22Rv1 (cell line): ENCODE measurements around the gene ZCCHC12.
"Not testable (repeated sequence)": the region's sequence is repeated elsewhere in the genome, so short reads cannot be mapped to it uniquely, and the experiment has no call there.

ENCODE experiments used
- H3K27ac ChIP-seq: fragments of 450-650 bp; 2 replicates; pipeline ENCODE4 v1.5.1; 2017
- CTCF ChIP-seq: fragments of 450-650 bp; IDR thresholded peaks from 2 replicates; pipeline ENCODE4 v1.5.1; 2017; ENCODE audit warnings: mild to moderate bottlenecking
- ZFX ChIP-seq: fragments of 450-650 bp; IDR thresholded peaks from 2 replicates; pipeline ENCODE4 v1.6.1; 2017; ENCODE audit warnings: antibody characterized with exemption, borderline replicate concordance

Gene ZCCHC12

DNA sequence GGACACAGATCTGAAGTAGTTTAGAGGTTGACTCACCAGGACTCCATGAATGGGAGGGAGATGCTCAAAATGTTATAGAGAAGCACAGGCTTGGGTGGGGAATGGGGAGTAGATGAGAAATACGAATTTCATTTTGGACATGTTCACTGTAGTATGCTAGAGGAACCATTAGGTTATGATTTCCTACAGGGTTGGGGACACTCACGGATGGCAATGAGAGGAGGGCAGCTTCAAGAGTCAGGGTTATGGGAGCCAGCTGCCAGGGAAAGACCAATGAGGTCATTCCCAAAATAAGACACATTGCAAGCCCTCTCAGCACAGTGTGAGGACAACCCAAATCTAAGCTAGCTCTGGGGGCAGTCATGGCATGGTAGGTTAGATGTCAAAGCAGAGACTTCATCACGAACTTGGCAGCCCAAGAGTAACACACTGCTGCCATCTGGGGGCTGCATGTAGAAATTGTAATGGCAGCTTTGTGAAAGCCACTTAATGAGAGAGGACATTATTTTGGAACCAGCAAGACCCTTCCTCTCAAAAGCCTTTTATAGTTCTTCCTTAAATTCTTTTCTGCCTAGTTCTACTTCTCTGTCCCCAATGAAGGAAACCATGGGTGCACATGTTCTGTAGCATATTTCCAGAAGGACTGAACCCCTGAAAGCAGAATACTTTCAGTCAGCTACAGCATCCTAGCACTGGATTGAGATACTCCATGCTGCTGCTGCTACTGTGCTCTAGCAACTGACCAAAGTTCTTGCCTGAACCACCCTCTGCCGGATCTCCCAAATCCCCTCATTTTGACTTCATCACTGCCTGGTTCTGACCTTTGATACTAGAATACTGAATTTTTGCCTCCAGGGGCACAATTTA is 16.2 kb upstream of the ZCCHC12 start:
- no peak overlapping the region for H3K27ac ChIP-seq
- TF ChIP-seq ZFX (no peak), CTCF (peak; percentile 58)

DNA sequence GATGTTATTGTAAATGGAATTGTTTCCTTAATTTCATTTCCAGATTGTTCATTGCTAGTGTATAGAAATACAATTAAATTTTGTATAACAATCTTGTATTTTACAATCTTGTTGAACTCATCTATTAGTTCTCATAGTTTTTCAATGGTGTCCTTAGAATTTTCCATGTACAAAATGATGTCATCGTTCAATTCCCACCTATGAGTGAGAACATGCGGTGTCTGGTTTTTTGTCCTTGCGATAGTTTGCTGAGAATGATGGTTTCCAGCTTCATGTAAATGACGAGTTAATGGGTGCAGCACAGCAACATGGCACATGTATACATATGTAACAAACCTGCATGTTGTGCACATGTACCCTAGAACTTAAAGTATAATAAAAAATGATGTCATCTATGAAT is 6.4 kb upstream of the ZCCHC12 start:
- H3K27ac ChIP-seq: not testable (repeated sequence)

- H3K27ac ChIP-seq: no peak overlapping the region
- no peak for TF ChIP-seq ZFX
- TF ChIP-seq CTCF: no peak
These were observed 628 bp downstream of the ZCCHC12 start for GRCh38 chrX:118824173-118824730.

GRCh38 chrX:118825227-118825626 is 1.6 kb downstream of the ZCCHC12 start:
- no peak for TF ChIP-seq ZFX
- no peak for TF ChIP-seq CTCF
- no peak overlapping the region for H3K27ac ChIP-seq

DNA sequence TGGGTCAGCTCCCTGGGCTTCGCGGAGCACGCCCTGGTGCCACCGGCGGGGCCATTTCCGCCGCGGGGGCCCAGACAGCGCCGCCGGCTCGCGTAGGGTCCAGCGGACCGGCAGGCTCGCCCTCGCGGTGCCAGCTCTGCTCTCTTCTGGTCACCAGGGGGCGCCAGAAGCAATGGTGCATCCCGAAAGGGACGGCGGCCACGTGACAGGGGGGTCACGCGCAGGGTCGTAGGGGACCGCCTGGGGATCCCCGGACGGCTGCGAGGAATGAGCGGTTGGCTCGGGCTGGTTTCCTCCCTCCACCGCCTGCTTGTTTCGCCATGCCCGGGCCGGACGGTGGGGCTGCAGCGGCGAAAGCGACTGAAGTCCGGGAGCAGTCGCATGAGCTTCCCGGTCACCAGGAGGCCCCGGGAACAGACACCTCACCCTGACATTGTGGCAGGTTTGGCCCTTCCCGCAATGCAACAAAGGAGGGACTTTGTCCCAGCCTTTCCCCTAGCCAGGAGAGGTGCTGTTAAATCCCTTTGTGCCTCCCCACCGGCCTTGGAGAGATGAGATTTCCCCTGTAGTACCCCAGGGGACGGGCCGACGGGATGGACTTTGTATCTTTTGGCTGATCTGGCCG is 15.8 kb downstream of the ZCCHC12 start:
- peak; percentile 82 for TF ChIP-seq CTCF
- TF ChIP-seq ZFX: no peak
- H3K27ac ChIP-seq: no peak overlapping the region

DNA sequence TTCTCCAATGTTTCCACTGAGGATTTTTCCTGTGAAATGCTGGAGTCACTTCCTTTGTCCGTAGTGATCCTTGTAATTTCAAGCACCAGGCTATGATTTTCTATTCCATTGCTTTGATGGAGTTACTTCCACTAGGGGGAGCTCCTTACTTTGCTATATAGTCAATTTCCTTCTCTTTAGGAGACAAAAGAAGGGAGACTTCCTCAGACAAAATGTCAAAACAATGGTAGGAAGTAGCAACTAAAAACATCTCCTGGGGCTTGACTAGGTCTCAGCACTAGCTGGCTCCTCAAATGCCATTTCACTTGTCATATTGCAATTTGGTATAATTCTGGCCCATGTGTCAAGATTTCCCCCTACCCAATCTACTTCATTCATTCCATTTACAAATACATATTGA is 24.1 kb downstream of the ZCCHC12 start:
- no peak for TF ChIP-seq ZFX
- TF ChIP-seq CTCF: peak; percentile 61
- H3K27ac ChIP-seq: no peak overlapping the region

DNA sequence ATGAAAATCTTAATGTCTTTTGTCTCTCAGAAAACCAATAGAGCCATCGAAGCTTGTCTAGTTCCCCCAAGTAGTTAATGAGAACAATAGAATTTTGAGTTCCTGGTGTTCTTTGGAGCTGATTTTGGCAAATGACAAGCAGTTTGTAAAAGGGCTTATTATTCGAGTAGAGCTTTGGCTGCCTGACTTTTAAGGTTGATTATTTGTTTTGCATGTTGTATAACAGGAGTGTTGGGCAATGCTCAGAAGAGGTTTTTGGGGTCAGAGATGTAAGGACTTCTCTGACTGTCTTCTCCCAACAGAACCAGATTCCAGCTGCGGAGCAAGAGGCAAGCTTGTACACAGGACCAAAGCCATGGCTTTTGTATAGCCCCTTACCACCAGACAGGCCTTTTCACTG is 30.0 kb downstream of the ZCCHC12 start:
- no peak for TF ChIP-seq CTCF
- no peak for TF ChIP-seq ZFX

More for the DNA sequence above, 30.0 kb downstream of the ZCCHC12 start:
- no peak overlapping the region for H3K27ac ChIP-seq
